H9 (cell line): Measurements from ENCODE around the gene TCF7L2. TPM values are rescaled to one million over a fixed set of nuclear protein-coding genes. Genes with fewer than 3 reads are reported as not detected.

Source experiments
- DNase-seq: peaks from one replicate; pipeline ENCODE4 v3.0.0-alpha.2; 2017
- H2AFZ ChIP-seq: one replicate; pipeline ENCODE4 v1.6.1; 2013; ENCODE audit warnings: mild to moderate bottlenecking, low read length, control low read depth, moderate library complexity
- H2AK5ac ChIP-seq: 2 replicates; pipeline ENCODE4 v1.6.1; 2013; ENCODE audit warnings: low read length, control low read depth, mixed read lengths; ENCODE audit not compliant: insufficient read length
- H2BK120ac ChIP-seq: one replicate; pipeline ENCODE4 v1.6.1; 2013; ENCODE audit warnings: low read depth, mild to moderate bottlenecking, low read length, control low read depth, inconsistent platforms; ENCODE audit not compliant: poor library complexity, severe bottlenecking
- H2BK12ac ChIP-seq: 2 replicates; pipeline ENCODE4 v1.6.1; 2013; ENCODE audit warnings: low read length, control low read depth, mixed read lengths, low read depth; ENCODE audit not compliant: insufficient read length
- H2BK15ac ChIP-seq: 2 replicates; pipeline ENCODE4 v1.6.1; 2013; ENCODE audit warnings: low read depth, low read length, control low read depth
- H2BK20ac ChIP-seq: one replicate; pipeline ENCODE4 v1.6.1; 2013; ENCODE audit warnings: low read depth, mild to moderate bottlenecking, low read length, control low read depth, inconsistent platforms; ENCODE audit not compliant: poor library complexity, severe bottlenecking
- H2BK5ac ChIP-seq: 2 replicates; pipeline ENCODE4 v1.6.1; 2013; ENCODE audit warnings: low read length, control low read depth, mixed read lengths; ENCODE audit not compliant: insufficient read length
- H3K14ac ChIP-seq: 2 replicates; pipeline ENCODE4 v1.6.1; 2013; ENCODE audit warnings: low read length, control low read depth; ENCODE audit not compliant: insufficient read depth
- H3K18ac ChIP-seq: 2 replicates; pipeline ENCODE4 v1.6.1; 2013; ENCODE audit warnings: low read depth, mild to moderate bottlenecking, mixed read lengths, low read length, control low read depth; ENCODE audit not compliant: insufficient read length
- H3K23ac ChIP-seq: 2 replicates; pipeline ENCODE4 v1.6.1; 2013; ENCODE audit warnings: low read length, control low read depth, mixed read lengths, low read depth; ENCODE audit not compliant: insufficient read length
- H3K23me2 ChIP-seq: 2 replicates; pipeline ENCODE4 v1.6.1; 2013; ENCODE audit warnings: low read depth, mild to moderate bottlenecking, mixed read lengths, low read length, control low read depth; ENCODE audit not compliant: insufficient read length, poor library complexity, severe bottlenecking
- H3K27ac ChIP-seq: 2 replicates; pipeline ENCODE4 v1.5.1; 2013; ENCODE audit warnings: low read length, control low read depth, mixed read lengths, low read depth; ENCODE audit not compliant: insufficient read length
- H3K27me3 ChIP-seq: 2 replicates; pipeline ENCODE4 v1.6.1; 2013; ENCODE audit warnings: low read length, control low read depth, inconsistent platforms; ENCODE audit not compliant: insufficient read depth
- H3K4ac ChIP-seq: 2 replicates; pipeline ENCODE4 v1.6.1; 2013; ENCODE audit warnings: low read depth, mild to moderate bottlenecking, control low read depth, inconsistent platforms, low read length, moderate library complexity
- H3K4me1 ChIP-seq: 2 replicates; pipeline ENCODE4 v1.6.1; 2013; ENCODE audit warnings: low read length, control low read depth, inconsistent platforms; ENCODE audit not compliant: insufficient read depth
- H3K4me2 ChIP-seq: 2 replicates; pipeline ENCODE4 v1.6.1; 2013; ENCODE audit warnings: low read length, control low read depth, mixed read lengths; ENCODE audit not compliant: insufficient read length, insufficient read depth
- H3K56ac ChIP-seq: 2 replicates; pipeline ENCODE4 v1.6.1; 2013; ENCODE audit warnings: low read depth, mild to moderate bottlenecking, mixed read lengths, low read length, control low read depth; ENCODE audit not compliant: insufficient read length
- H3K79me1 ChIP-seq: 2 replicates; pipeline ENCODE4 v1.6.1; 2013; ENCODE audit warnings: low read depth, mild to moderate bottlenecking, moderate library complexity, low read length, control low read depth, inconsistent platforms; ENCODE audit not compliant: insufficient read depth, poor library complexity, severe bottlenecking
- H3K79me2 ChIP-seq: 2 replicates; pipeline ENCODE4 v1.6.1; 2013; ENCODE audit warnings: low read length, control low read depth, inconsistent platforms; ENCODE audit not compliant: insufficient read depth
- H3K9ac ChIP-seq: 2 replicates; pipeline ENCODE4 v1.6.1; 2013; ENCODE audit warnings: low read length, control low read depth, mixed read lengths; ENCODE audit not compliant: insufficient read length; ENCODE audit errors: extremely low read depth
- H3K9me3 ChIP-seq: one replicate; pipeline ENCODE4 v1.6.1; 2013; ENCODE audit warnings: low read depth, low read length, inconsistent platforms; ENCODE audit not compliant: control insufficient read depth
- H3T11ph ChIP-seq: one replicate; pipeline ENCODE4 v1.6.1; 2013; ENCODE audit warnings: mild to moderate bottlenecking, low read length, control low read depth, inconsistent platforms
- H4K20me1 ChIP-seq: one replicate; pipeline ENCODE4 v1.6.1; 2013; ENCODE audit not compliant: control insufficient read depth, insufficient read length, insufficient read depth
- H4K5ac ChIP-seq: 2 replicates; pipeline ENCODE4 v1.6.1; 2013; ENCODE audit warnings: low read depth, mild to moderate bottlenecking, mixed read lengths, low read length, control low read depth; ENCODE audit not compliant: insufficient read length
- H4K8ac ChIP-seq: replicated peaks from 2 replicates; pipeline ENCODE4 v1.6.1; 2013; ENCODE audit warnings: low read length, control low read depth, mixed read lengths, low read depth; ENCODE audit not compliant: insufficient read length
- H4K91ac ChIP-seq: 2 replicates; pipeline ENCODE4 v1.6.1; 2013; ENCODE audit warnings: low read depth, mild to moderate bottlenecking, moderate library complexity, mixed read lengths, low read length, control low read depth; ENCODE audit not compliant: insufficient read length
- H3K27ac Mint-ChIP-seq, 3 experiments: 2 replicates in 2 of 3; 3 replicates in 1 of 3; pipeline ENCODE4 v1.8.0; 2020 to 2021; ENCODE audit warnings: mixed read lengths in 3 of 3, mild to moderate bottlenecking in 1 of 3, moderate library complexity in 1 of 3
- H3K27me3 Mint-ChIP-seq: 2 replicates; pipeline ENCODE4 v1.8.0; 2021; ENCODE audit warnings: low read depth, mild to moderate bottlenecking, moderate library complexity, mixed read lengths
- H3K36me3 Mint-ChIP-seq, 3 experiments: 2 replicates in 2 of 3; 3 replicates in 1 of 3; pipeline ENCODE4 v1.8.0; 2020 to 2021; ENCODE audit warnings: low read depth in 3 of 3, mixed read lengths in 3 of 3; ENCODE audit not compliant: insufficient read depth in 1 of 3
- H3K4me1 Mint-ChIP-seq, 2 experiments: 2 replicates each; pipeline ENCODE4 v1.8.0; 2020; ENCODE audit warnings: mixed read lengths in 2 of 2
- H3K4me3 Mint-ChIP-seq, 2 experiments: 2 replicates in 1 of 2; 3 replicates in 1 of 2; pipeline ENCODE4 v1.8.0; 2020 to 2021; ENCODE audit warnings: mild to moderate bottlenecking in 2 of 2, mixed read lengths in 2 of 2, moderate library complexity in 1 of 2
- H3K9me3 Mint-ChIP-seq, 2 experiments: 2 replicates in 1 of 2; 3 replicates in 1 of 2; pipeline ENCODE4 v1.8.0; 2020; ENCODE audit warnings: mild to moderate bottlenecking in 2 of 2, mixed read lengths in 2 of 2, moderate library complexity in 1 of 2
- WGBS: extraction: QIAGEN DNeasy Blood & Tissue Kit; methylation state at CpG from one replicate; pipeline ENCODE4 v1.1.7; 2013; ENCODE audit warnings: missing lambda C conversion rate, low lambda C conversion rate, mixed read lengths; ENCODE audit not compliant: insufficient read length; ENCODE audit errors: extremely low coverage; 5-methylcytosine and 5-hydroxymethylcytosine counted together
- total RNA-seq: library from RNA; stranded (reverse); gene quantifications from 2 replicates; pipeline ENCODE4 v1.2.1, GENCODE V29; 2021
- TF ChIP-seq, protein P1 (sequence below): fragments of 200-600 bp; sonication (generic); conservative IDR thresholded peaks from 3 replicates; pipeline ENCODE4 v1.8.0; 2021; ENCODE audit warnings: antibody characterized with exemption, mild to moderate bottlenecking

TCF7L2 gene
- total RNA-seq, 1 experiment from 2014 or later: 71.1 TPM

DNA sequence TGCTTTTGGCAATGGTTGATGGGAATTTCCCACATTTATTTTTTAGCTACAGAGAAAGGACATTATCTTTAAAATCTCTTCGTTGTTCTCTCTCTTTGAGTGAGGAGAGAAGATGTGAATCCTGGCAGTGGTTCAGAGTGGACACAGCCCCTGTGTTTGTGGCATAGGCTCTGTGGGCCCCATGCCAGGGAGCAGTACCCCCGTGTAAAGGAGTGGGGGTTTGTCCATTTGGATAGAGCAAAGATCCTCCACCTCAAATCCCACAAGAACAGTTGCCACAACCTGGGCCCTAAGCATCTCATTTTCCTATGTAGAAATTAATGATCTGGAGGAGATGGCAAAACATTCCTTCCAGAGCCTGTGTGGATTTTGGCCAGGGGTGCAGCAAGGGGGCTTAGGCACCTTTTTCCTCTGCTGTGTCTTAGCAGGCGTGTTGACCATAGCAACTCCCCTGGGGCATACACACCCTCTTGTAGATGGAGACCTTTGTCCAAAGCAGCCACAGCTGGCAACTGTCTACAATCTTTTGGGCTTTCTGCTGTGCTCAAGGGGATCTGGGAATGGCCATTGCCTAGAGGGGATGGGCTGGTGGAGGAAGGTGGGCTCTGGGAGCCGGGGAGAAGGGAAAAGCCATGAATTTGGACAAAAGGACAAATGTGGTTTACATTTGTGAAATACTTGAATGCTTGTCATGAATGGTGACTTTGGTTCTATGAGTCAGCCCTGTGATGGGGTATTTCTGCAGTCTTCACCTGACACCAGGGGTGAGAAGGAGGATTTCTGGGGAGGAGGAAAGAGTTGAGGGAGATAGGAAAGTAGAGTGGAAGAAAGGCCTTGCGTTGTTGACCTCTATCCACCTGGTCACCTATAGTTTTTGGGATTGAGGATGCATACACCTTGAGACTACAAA, 92.0 kb downstream of the TCF7L2 start:
- Histone ChIP-seq H3K79me1 (peaks cover 18% of the 10 kb centered on the region), H3K4me1 (peaks cover 5% of the 10 kb centered on the region; the same call in 1 of the 2 replicates), H2AK5ac (no peak overlapping the region), H4K8ac (no peak overlapping the region), H2BK20ac (no peak overlapping the region), H4K91ac (no peak overlapping the region), H2BK15ac (no peak overlapping the region), H3K4ac (no peak overlapping the region), H3K23me2 (no peaks in the 10 kb centered on the region), H2AFZ (no peak overlapping the region), H3K27ac (no peak overlapping the region), H3K27me3 (no peaks in the 10 kb centered on the region), H2BK120ac (no peak overlapping the region), H3T11ph (no peak overlapping the region), H3K9me3 (no peaks in the 10 kb centered on the region), H3K14ac (no peak overlapping the region), H3K23ac (no peak overlapping the region), H4K20me1 (no peaks in the 10 kb centered on the region), H3K79me2 (peaks cover 23% of the 10 kb centered on the region; the same call in 1 of the 2 replicates), H3K9ac (no peak overlapping the region), H2BK12ac (no peak overlapping the region), H3K56ac (no peak overlapping the region), H2BK5ac (no peak overlapping the region), H3K18ac (no peak overlapping the region), H4K5ac (no peak overlapping the region), H3K4me2 (no peak overlapping the region)
- WGBS: no CpG with 5 or more reads among the region's 5 CpGs
- H3K36me3 Mint-ChIP-seq: peaks cover 26 to 50% (median 47%) of the 10 kb centered on the region in 3 experiments
- no peak overlapping the region for H3K4me3 Mint-ChIP-seq
- TF ChIP-seq, protein P1, sequence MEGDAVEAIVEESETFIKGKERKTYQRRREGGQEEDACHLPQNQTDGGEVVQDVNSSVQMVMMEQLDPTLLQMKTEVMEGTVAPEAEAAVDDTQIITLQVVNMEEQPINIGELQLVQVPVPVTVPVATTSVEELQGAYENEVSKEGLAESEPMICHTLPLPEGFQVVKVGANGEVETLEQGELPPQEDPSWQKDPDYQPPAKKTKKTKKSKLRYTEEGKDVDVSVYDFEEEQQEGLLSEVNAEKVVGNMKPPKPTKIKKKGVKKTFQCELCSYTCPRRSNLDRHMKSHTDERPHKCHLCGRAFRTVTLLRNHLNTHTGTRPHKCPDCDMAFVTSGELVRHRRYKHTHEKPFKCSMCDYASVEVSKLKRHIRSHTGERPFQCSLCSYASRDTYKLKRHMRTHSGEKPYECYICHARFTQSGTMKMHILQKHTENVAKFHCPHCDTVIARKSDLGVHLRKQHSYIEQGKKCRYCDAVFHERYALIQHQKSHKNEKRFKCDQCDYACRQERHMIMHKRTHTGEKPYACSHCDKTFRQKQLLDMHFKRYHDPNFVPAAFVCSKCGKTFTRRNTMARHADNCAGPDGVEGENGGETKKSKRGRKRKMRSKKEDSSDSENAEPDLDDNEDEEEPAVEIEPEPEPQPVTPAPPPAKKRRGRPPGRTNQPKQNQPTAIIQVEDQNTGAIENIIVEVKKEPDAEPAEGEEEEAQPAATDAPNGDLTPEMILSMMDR: no peak
- H3K27me3 Mint-ChIP-seq: no peaks in the 10 kb centered on the region
- peak overlapping the region in 2 of 3 experiments; percentile 65 to 68; a peak in 6 of 7 replicates for H3K27ac Mint-ChIP-seq
- no peak for DNase-seq
- H3K4me1 Mint-ChIP-seq: peaks cover 56 to 64% of the 10 kb centered on the region in 2 experiments
- H3K9me3 Mint-ChIP-seq: no peaks in the 10 kb centered on the region
